HepG2 (cell line): ENCODE data around the gene APBB2. TPM values are rescaled to one million over a fixed set of nuclear protein-coding genes. Genes with fewer than 3 reads are reported as not detected.

Experiments
- ATAC-seq: fragments of 200-7000 bp; cut with Tn5 transposase; 3 replicates; pipeline ENCODE4 v1.9.1; 2020; ENCODE audit warnings: mild to moderate bottlenecking, moderate library complexity
- BruUV-seq: library from RNA; stranded (reverse); fragments of 400-500 nt; replicated peaks from 2 replicates; lab custom pipeline; 2021; lab: Mats Ljungman, UMichigan
- CTCF ChIA-PET: fragments of 300-600 bp; formaldehyde crosslinking; extraction: SDS; loops from one replicate; lab custom pipeline; 2021; ENCODE audit warnings: low total read pairs, inconsistent platforms, low intra/inter-chr PET ratio; lab: Yijun Ruan, JAX
- POLR2A ChIA-PET: fragments of 350-600 bp; sonication (Branson Sonifier 250); formaldehyde crosslinking; loops from one replicate; lab custom pipeline; 2020; ENCODE audit warnings: antibody characterized with exemption, inconsistent platforms; lab: Yijun Ruan, JAX
- DNase-seq: peaks from one replicate; pipeline ENCODE4 v3.0.0-alpha.2; 2015; ENCODE audit warnings: low spot score
- FAIRE-seq: peaks from 3 replicates; lab custom pipeline; 2011; peaks lifted over from hg19 to GRCh38; lab: Jason Lieb, UNC
- H2AFZ ChIP-seq: one replicate; pipeline ENCODE4 v1.6.1; 2011; ENCODE audit warnings: low read length, inconsistent platforms
- H3K27ac ChIP-seq: fragments of 300-600 bp; 3 replicates; pipeline ENCODE4 v1.8.0; 2011; ENCODE audit warnings: mixed run types, mild to moderate bottlenecking, mixed read lengths, low read length, inconsistent platforms; ENCODE audit not compliant: insufficient read depth; ENCODE audit errors: extremely low read length
- H3K27me3 ChIP-seq, 2 experiments: fragments of 200-600 bp in 1 of 2; 2 replicates in 1 of 2; 3 replicates in 1 of 2; pipeline versions ENCODE4 v1.6.0 to v1.8.0; 2011; ENCODE audit warnings: low read length in 2 of 2, mild to moderate bottlenecking in 2 of 2, moderate library complexity in 2 of 2, inconsistent platforms in 1 of 2; ENCODE audit not compliant: insufficient read depth in 2 of 2, control insufficient read depth in 1 of 2
- H3K36me3 ChIP-seq, 2 experiments: fragments of 200-600 bp in 1 of 2; replicated peaks in 1 of 2; 2 replicates in 1 of 2; 3 replicates in 1 of 2; pipeline versions ENCODE4 v1.5.1 to v1.8.0; 2011; ENCODE audit warnings: low read length in 2 of 2, inconsistent platforms in 1 of 2; ENCODE audit not compliant: insufficient read depth in 2 of 2, control insufficient read depth in 1 of 2
- H3K4me1 ChIP-seq: 2 replicates; pipeline ENCODE4 v1.5.1; 2012; ENCODE audit warnings: low read length, inconsistent platforms; ENCODE audit not compliant: insufficient read depth
- H3K4me2 ChIP-seq: 2 replicates; pipeline ENCODE4 v1.6.0; 2011; ENCODE audit warnings: low read depth, low read length, inconsistent platforms
- H3K4me3 ChIP-seq, 3 experiments: fragments of 200-600 bp in 1 of 3; sonication (generic), shearing (Covaris generic) in 1 of 3; replicated peaks in 1 of 3; 2 replicates each; pipeline ENCODE4 v1.5.1; 2011 to 2016; ENCODE audit warnings: low read length in 3 of 3, inconsistent platforms in 2 of 3, low read depth in 2 of 3, mild to moderate bottlenecking in 2 of 3, control low read depth in 1 of 3, mixed read lengths in 1 of 3; ENCODE audit not compliant: insufficient read depth in 1 of 3
- H3K79me2 ChIP-seq: one replicate; pipeline ENCODE4 v1.6.1; 2011; ENCODE audit warnings: low read length, inconsistent platforms; ENCODE audit not compliant: insufficient read depth
- H3K9ac ChIP-seq: 2 replicates; pipeline ENCODE4 v1.6.0; 2011; ENCODE audit warnings: mild to moderate bottlenecking, low read depth, low read length, inconsistent platforms; ENCODE audit not compliant: insufficient read depth
- H3K9me3 ChIP-seq: 2 replicates; pipeline ENCODE4 v1.5.1; 2012; ENCODE audit warnings: mild to moderate bottlenecking, low read length
- H4K20me1 ChIP-seq: 2 replicates; pipeline ENCODE4 v1.6.0; 2011; ENCODE audit warnings: inconsistent platforms, mild to moderate bottlenecking, low read length, moderate library complexity; ENCODE audit not compliant: insufficient read depth
- ASH2L ChIP-seq: fragments of 300-600, 200-600 bp; sonication (generic); IDR thresholded peaks from 2 replicates; pipeline ENCODE4 v1.7.0; 2017; ENCODE audit warnings: low read depth, mild to moderate bottlenecking, moderate library complexity, mixed read lengths, low read length; ENCODE audit not compliant: insufficient read length
- BCL6 ChIP-seq: IDR thresholded peaks from 2 replicates; pipeline ENCODE4 v1.6.1; 2016; ENCODE audit warnings: missing genetic modification reagents, missing compliant biosample characterization
- EP300 ChIP-seq, 3 experiments: sonication (generic) in 1 of 3; formaldehyde crosslinking in 1 of 3; IDR thresholded peaks; 2 replicates each; pipeline versions ENCODE4 v1.5.1 to v1.6.1; 2011 to 2020; ENCODE audit warnings: low read depth in 2 of 3, low read length in 2 of 3, borderline replicate concordance in 1 of 3, improper control_type of control experiment in 1 of 3, mild to moderate bottlenecking in 1 of 3, missing genetic modification reagents in 1 of 3, moderate library complexity in 1 of 3
- FOXA3 ChIP-seq: IDR thresholded peaks from 2 replicates; pipeline ENCODE4 v1.6.1; 2016; ENCODE audit warnings: missing genetic modification reagents, missing compliant biosample characterization
- FOXP4 ChIP-seq: sonication (generic); formaldehyde crosslinking; IDR thresholded peaks from 2 replicates; pipeline ENCODE4 v1.4.0; 2020; ENCODE audit warnings: missing genetic modification reagents
- ISL2 ChIP-seq: sonication (generic); formaldehyde crosslinking; IDR thresholded peaks from 2 replicates; pipeline ENCODE4 v1.5.0; 2020; ENCODE audit warnings: missing genetic modification reagents
- MIXL1 ChIP-seq: IDR thresholded peaks from 2 replicates; pipeline ENCODE4 v1.6.1; 2016
- NFYB ChIP-seq: sonication (generic); formaldehyde crosslinking; IDR thresholded peaks from 2 replicates; pipeline ENCODE4 v1.4.0; 2020; ENCODE audit warnings: missing genetic modification reagents
- NR2F6 ChIP-seq, 2 experiments: IDR thresholded peaks; 2 replicates each; pipeline ENCODE4 v1.6.1; 2016; ENCODE audit warnings: antibody characterized with exemption in 1 of 2, mild to moderate bottlenecking in 1 of 2
- ONECUT2 ChIP-seq: sonication (generic); formaldehyde crosslinking; IDR thresholded peaks from 2 replicates; pipeline ENCODE4 v1.4.0; 2020; ENCODE audit warnings: missing genetic modification reagents
- SOX5 ChIP-seq: IDR thresholded peaks from 2 replicates; pipeline ENCODE4 v1.6.1; 2016; ENCODE audit warnings: borderline replicate concordance
- TCF7 ChIP-seq: sonication (generic); IDR thresholded peaks from 2 replicates; pipeline ENCODE4 v1.6.1; 2016; ENCODE audit warnings: antibody characterized with exemption, low read depth
- ZNF33A ChIP-seq: sonication (generic); formaldehyde crosslinking; IDR thresholded peaks from 2 replicates; pipeline ENCODE4 v1.5.1; 2020; ENCODE audit warnings: missing genetic modification reagents, mild to moderate bottlenecking, moderate library complexity, borderline replicate concordance
- ZNF510 ChIP-seq: sonication (generic); formaldehyde crosslinking; IDR thresholded peaks from 2 replicates; pipeline ENCODE4 v1.4.0; 2020; ENCODE audit warnings: low read depth, mild to moderate bottlenecking, missing genetic modification reagents
- ZNF652 ChIP-seq: IDR thresholded peaks from 2 replicates; pipeline ENCODE4 v1.6.1; 2016; ENCODE audit warnings: low read depth, borderline replicate concordance
- ZNF724P ChIP-seq: sonication (generic); formaldehyde crosslinking; IDR thresholded peaks from 2 replicates; pipeline ENCODE4 v1.8.0; 2022; ENCODE audit warnings: missing genetic modification reagents, borderline replicate concordance
- ZSCAN25 ChIP-seq: sonication (generic); formaldehyde crosslinking; IDR thresholded peaks from 2 replicates; pipeline ENCODE4 v1.8.0; 2022; ENCODE audit warnings: mild to moderate bottlenecking, missing genetic modification reagents
- WGBS: methylation state at CpG from one replicate; pipeline ENCODE4 v1.1.6; 2017; ENCODE audit warnings: low lambda C conversion rate; 5-methylcytosine and 5-hydroxymethylcytosine counted together
- in situ Hi-C: cut with HindIII; loops from 2 replicates; pipeline ENCODE4 v1.10.0; 2017; ENCODE audit warnings: low pct_unique_long_range_greater_than_20kb; ENCODE audit not compliant: extremely low pct_ligation_motif_present
- intact Hi-C: fragments of 100-400 bp; cut with micrococcal nuclease; formaldehyde crosslinking; loops from one replicate; pipeline ENCODE4 v1.10.0; 2022; ENCODE audit not compliant: unreplicated experiment
- polyA plus RNA-seq, 8 experiments: library from polyadenylated mRNA; depleted of rRNA in 3 of 8; stranded (reverse) in 7 of 8; unstranded in 1 of 8; fragments of >200 nt; fragmentation: Illumina TruSeq in 4 of 8; extraction: Trizol in 4 of 8; gene quantifications; 2 replicates each; pipeline versions ENCODE4 v1.2.1 to v1.2.3, GENCODE V29; 2011 to 2016; ENCODE audit warnings: low read depth in 4 of 8, missing spikeins in 1 of 8, mixed read lengths in 1 of 8; ENCODE audit not compliant: insufficient read depth in 1 of 8
- total RNA-seq, 5 experiments: library from RNA; depleted of rRNA; stranded (reverse); fragments of >200 nt; fragmentation: Illumina TruSeq; extraction: Trizol; gene quantifications; 2 replicates each; pipeline ENCODE4 v1.2.3, GENCODE V29; 2016; ENCODE audit warnings: low read depth in 1 of 5
- TF ChIP-seq, protein P1 (sequence below): sonication (generic); formaldehyde crosslinking; IDR thresholded peaks from 2 replicates; pipeline ENCODE4 v1.5.1; 2020; ENCODE audit warnings: mild to moderate bottlenecking, missing genetic modification reagents, borderline replicate concordance

The APBB2 gene
- total and polyA plus RNA-seq, 2 of the 13 experiments (the other 11 are each of a cell fraction or from before 2014, with no cell fraction given): 11.7 to 17.0 TPM

- Histone ChIP-seq H3K9ac (no peak overlapping the region), H3K36me3 (no peaks in the 10 kb centered on the region), H3K4me3 (peak overlapping the region in 1 of 3 experiments; percentile 38; a peak in 1 of 6 replicates), H3K4me1 (peaks cover 90% of the 10 kb centered on the region), H2AFZ (no peak overlapping the region), H3K9me3 (no peaks in the 10 kb centered on the region), H3K4me2 (peak overlapping the region; percentile 62), H3K79me2 (peaks cover 35% of the 10 kb centered on the region), H4K20me1 (no peaks in the 10 kb centered on the region), H3K27me3 (no peaks in the 10 kb centered on the region), H3K27ac (peak overlapping the region; percentile 82)
- BruUV-seq: no TSS peak
- FAIRE-seq: peak; percentile 32
- POLR2A ChIA-PET: interaction anchor here (0.9 to 1.6 kb wide), 3 partner anchors 19 to 50 kb away, joined by 3 to 4 read pairs (median 3); partner anchors contain the start of gene APBB2
- intact Hi-C loops: loop anchor here (5.0 kb wide), 1 partner anchor 48 kb away; the partner anchor contains the start of gene APBB2
- CTCF ChIA-PET: no interaction called here
- DNase-seq: peak; percentile 85
- ATAC-seq: peak; percentile 85
- in situ Hi-C loops: no loop called here
- 7% methylated on average over 2 of the region's 2 CpGs for WGBS
- TF ChIP-seq NFYB (CRISPR knock-in tag): no peak
- 0 out of 2 replicates have a peak, but pooled peaks have one; percentile 10 for TF ChIP-seq FOXA3 (CRISPR knock-in tag)
- peak; percentile 92 for TF ChIP-seq SOX5 (CRISPR knock-in tag)
- TF ChIP-seq TCF7: peak; percentile 90
- TF ChIP-seq ASH2L: peak; percentile 38
- peak in 1 of 2 experiments; percentile 68; a peak in 2 of 4 replicates for TF ChIP-seq EP300 (IDR thresholded peaks at IDR 0.05; ENCODE audit: low read depth in 2 of 2, low read length in 2 of 2)
- TF ChIP-seq EP300 (CRISPR knock-in tag; IDR thresholded peaks at IDR 0.05; ENCODE audit: borderline replicate concordance): no peak
- TF ChIP-seq FOXP4 (CRISPR knock-in tag): peak; percentile 72; the same call in 1 of the 2 replicates
- TF ChIP-seq ISL2 (CRISPR knock-in tag): peak; percentile 85
- peak; percentile 34 for TF ChIP-seq NR2F6 (IDR thresholded peaks at IDR 0.05)
- no peak for TF ChIP-seq NR2F6 (CRISPR knock-in tag; IDR thresholded peaks at IDR 0.05)
- TF ChIP-seq MIXL1 (CRISPR knock-in tag): peak; percentile 23; the same call in 1 of the 2 replicates
- no peak for TF ChIP-seq ZNF510
- no peak for TF ChIP-seq ZSCAN25 (CRISPR knock-in tag)
- TF ChIP-seq ZNF652 (CRISPR knock-in tag): peak; percentile 71
- TF ChIP-seq, protein P1, sequence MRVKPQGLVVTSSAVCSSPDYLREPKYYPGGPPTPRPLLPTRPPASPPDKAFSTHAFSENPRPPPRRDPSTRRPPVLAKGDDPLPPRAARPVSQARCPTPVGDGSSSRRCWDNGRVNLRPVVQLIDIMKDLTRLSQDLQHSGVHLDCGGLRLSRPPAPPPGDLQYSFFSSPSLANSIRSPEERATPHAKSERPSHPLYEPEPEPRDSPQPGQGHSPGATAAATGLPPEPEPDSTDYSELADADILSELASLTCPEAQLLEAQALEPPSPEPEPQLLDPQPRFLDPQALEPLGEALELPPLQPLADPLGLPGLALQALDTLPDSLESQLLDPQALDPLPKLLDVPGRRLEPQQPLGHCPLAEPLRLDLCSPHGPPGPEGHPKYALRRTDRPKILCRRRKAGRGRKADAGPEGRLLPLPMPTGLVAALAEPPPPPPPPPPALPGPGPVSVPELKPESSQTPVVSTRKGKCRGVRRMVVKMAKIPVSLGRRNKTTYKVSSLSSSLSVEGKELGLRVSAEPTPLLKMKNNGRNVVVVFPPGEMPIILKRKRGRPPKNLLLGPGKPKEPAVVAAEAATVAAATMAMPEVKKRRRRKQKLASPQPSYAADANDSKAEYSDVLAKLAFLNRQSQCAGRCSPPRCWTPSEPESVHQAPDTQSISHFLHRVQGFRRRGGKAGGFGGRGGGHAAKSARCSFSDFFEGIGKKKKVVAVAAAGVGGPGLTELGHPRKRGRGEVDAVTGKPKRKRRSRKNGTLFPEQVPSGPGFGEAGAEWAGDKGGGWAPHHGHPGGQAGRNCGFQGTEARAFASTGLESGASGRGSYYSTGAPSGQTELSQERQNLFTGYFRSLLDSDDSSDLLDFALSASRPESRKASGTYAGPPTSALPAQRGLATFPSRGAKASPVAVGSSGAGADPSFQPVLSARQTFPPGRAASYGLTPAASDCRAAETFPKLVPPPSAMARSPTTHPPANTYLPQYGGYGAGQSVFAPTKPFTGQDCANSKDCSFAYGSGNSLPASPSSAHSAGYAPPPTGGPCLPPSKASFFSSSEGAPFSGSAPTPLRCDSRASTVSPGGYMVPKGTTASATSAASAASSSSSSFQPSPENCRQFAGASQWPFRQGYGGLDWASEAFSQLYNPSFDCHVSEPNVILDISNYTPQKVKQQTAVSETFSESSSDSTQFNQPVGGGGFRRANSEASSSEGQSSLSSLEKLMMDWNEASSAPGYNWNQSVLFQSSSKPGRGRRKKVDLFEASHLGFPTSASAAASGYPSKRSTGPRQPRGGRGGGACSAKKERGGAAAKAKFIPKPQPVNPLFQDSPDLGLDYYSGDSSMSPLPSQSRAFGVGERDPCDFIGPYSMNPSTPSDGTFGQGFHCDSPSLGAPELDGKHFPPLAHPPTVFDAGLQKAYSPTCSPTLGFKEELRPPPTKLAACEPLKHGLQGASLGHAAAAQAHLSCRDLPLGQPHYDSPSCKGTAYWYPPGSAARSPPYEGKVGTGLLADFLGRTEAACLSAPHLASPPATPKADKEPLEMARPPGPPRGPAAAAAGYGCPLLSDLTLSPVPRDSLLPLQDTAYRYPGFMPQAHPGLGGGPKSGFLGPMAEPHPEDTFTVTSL (CRISPR knock-in tag): peak; percentile 27; the same call in 1 of the 2 replicates
- TF ChIP-seq BCL6 (CRISPR knock-in tag): peak; percentile 41
- TF ChIP-seq ZNF724P: no peak
- no peak for TF ChIP-seq ONECUT2
- TF ChIP-seq ZNF33A: no peak
Observed at GRCh38 chr4:41164405-41164804, 49.9 kb downstream of the APBB2 start.
